Measurements from ENCODE around the gene MYH11.
A peak's percentile ranks its signal among the peaks of the same experiment; 100 is the strongest.
"Not testable (repeated sequence)": the region's sequence is repeated elsewhere in the genome, so short reads cannot be mapped to it uniquely, and the experiment has no call there.

MYH11 gene

DNA sequence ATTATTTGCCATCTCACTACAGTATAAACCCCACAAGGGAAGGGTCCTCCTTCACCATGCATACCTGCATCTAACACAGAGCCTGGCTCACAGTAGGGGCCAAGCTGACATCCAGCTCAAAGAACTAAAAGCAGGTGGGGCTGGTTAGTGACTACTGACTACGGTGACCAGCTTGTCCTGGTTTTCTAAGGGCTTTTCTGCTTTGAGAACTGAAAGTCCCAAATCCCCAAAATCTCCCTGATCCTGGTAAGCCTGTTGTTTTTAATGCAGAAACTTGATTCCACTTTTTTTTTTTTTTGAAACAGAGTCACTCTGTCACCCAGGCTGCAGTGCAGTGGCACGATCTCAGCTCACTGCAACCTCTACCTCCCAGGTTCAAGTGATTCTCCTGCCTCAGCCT, 117.4 kb downstream of the MYH11 start:
- Histone ChIP-seq H4K20me1 (no peaks in the 10 kb centered on the region), H3K9me3 (peaks cover 6% of the 10 kb centered on the region; the same call in 1 of the 2 replicates), H3K4me1 (peaks cover 59% of the 10 kb centered on the region), H3K9ac (no peak overlapping the region), H3K27ac (peak overlapping the region; percentile 63), H3K36me3 (peaks cover 17% of the 10 kb centered on the region), H3K4me3 (no peak overlapping the region), H3K27me3 (no peaks in the 10 kb centered on the region), H3K4me2 (peak overlapping the region; percentile 49)
- no peak for TF ChIP-seq Cebpa-rat (IDR thresholded peaks at IDR 0.05)

GRCh38 chr16:15737140-15737644, 119.6 kb downstream of the MYH11 start:
- no peak for TF ChIP-seq Cebpa-rat (IDR thresholded peaks at IDR 0.05)
- Histone ChIP-seq H3K4me1 (peaks cover 51% of the 10 kb centered on the region), H3K4me2 (peak overlapping the region; percentile 79), H3K27ac (no peak overlapping the region), H3K9ac (no peak overlapping the region), H3K9me3 (peaks cover 6% of the 10 kb centered on the region; the same call in 1 of the 2 replicates), H3K36me3 (peaks cover 28% of the 10 kb centered on the region), H3K4me3 (peak overlapping the region; percentile 12; the same call in 1 of the 2 replicates), H4K20me1 (no peaks in the 10 kb centered on the region), H3K27me3 (no peaks in the 10 kb centered on the region)

DNA sequence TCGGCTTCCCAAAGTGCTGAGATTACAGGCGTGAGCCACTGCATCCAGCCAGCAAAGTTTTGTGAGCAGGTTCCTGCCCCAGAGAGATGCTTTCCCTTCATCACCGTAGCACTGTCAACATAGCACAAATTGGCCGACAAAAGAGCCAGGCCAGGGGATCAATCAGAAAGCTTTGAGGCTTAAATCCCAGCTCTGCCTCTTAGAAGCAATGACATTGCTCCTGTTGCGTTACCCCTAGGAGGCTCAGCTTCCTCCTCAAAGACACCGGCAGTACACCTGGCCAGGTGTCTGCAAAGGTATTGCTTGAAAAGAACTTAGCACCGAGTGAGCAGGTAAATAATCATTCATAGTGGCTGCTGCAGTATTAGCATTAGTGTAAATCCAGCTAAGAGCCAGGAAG, 120.3 kb downstream of the MYH11 start:
- Histone ChIP-seq H3K27ac (no peak overlapping the region), H3K36me3 (peaks cover 28% of the 10 kb centered on the region), H3K9me3 (peaks cover 6% of the 10 kb centered on the region; the same call in 1 of the 2 replicates), H3K4me3 (no peak overlapping the region), H4K20me1 (no peaks in the 10 kb centered on the region), H3K27me3 (no peaks in the 10 kb centered on the region), H3K4me2 (no peak overlapping the region), H3K4me1 (peaks cover 44% of the 10 kb centered on the region), H3K9ac (no peak overlapping the region)
- TF ChIP-seq Cebpa-rat (IDR thresholded peaks at IDR 0.05), result no peak

DNA sequence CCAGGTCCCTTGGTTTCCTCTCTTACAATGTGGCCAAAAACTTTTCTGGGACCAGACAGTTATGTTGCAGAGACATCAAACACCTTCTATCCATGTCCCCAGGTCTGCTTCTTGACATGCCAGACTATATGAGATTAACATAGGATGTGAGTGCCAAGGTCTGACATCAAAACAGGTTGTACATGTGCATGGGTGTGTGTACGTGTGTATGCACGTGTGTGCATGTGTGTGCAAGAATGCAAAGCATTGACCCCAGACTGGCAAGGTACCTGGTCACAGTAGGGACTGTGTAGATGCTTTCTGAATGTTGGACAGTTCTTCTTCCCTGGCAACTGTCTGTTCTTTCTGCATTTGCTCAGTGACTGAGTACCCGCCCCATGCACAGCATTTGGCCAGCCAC, 121.2 kb downstream of the MYH11 start:
- peaks cover 35% of the 10 kb centered on the region for H3K4me1 ChIP-seq
- H3K9ac ChIP-seq, result no peak overlapping the region
- H3K4me3 ChIP-seq, result no peak overlapping the region
- H3K27ac ChIP-seq, result no peak overlapping the region
- no peak overlapping the region for H3K4me2 ChIP-seq
- no peaks in the 10 kb centered on the region for H3K27me3 ChIP-seq
- no peak for TF ChIP-seq Cebpa-rat (IDR thresholded peaks at IDR 0.05)
- peaks cover under 1% of the 10 kb centered on the region; the same call in 1 of the 2 replicates for H3K9me3 ChIP-seq
- no peaks in the 10 kb centered on the region for H4K20me1 ChIP-seq
- peaks cover 20% of the 10 kb centered on the region for H3K36me3 ChIP-seq

DNA sequence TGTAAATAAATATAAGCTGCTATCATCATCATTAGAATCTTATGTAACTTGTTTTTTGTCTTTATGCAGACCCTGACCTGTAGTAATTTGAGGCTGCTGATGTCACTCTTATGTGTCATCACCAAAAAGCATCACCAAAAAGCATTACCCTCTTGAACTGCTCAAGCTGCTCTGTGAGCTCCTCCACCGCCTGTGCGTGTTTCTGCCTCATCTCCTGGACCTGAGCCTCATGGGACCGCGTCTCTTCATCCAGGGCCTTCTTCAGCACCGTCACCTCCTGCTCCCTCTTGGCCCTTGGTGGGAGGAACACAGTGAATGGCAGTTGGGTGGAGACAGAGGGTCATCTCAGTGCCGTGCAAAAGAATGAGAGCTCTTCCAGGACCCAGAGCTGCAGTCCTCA, 124.4 kb downstream of the MYH11 start:
- no peak for TF ChIP-seq Cebpa-rat (IDR thresholded peaks at IDR 0.05)
- Histone ChIP-seq H3K27ac (no peak overlapping the region), H3K4me3 (no peak overlapping the region), H3K27me3 (no peaks in the 10 kb centered on the region), H3K4me2 (no peak overlapping the region), H3K9me3 (no peaks in the 10 kb centered on the region), H3K4me1 (peaks cover 8% of the 10 kb centered on the region), H4K20me1 (no peaks in the 10 kb centered on the region), H3K9ac (no peak overlapping the region), H3K36me3 (peaks cover 31% of the 10 kb centered on the region)

GRCh38 chr16:15729152-15729551, 127.7 kb downstream of the MYH11 start:
- H3K27me3 ChIP-seq, result no peaks in the 10 kb centered on the region
- no peaks in the 10 kb centered on the region for H3K9me3 ChIP-seq
- no peak overlapping the region for H3K4me2 ChIP-seq
- no peak overlapping the region for H3K27ac ChIP-seq
- H3K4me3 ChIP-seq, result no peak overlapping the region
- H4K20me1 ChIP-seq, result no peaks in the 10 kb centered on the region
- H3K36me3 ChIP-seq, result peaks cover 54% of the 10 kb centered on the region
- H3K9ac ChIP-seq, result no peak overlapping the region
- TF ChIP-seq Cebpa-rat (IDR thresholded peaks at IDR 0.05), result no peak
- no peaks in the 10 kb centered on the region for H3K4me1 ChIP-seq

DNA sequence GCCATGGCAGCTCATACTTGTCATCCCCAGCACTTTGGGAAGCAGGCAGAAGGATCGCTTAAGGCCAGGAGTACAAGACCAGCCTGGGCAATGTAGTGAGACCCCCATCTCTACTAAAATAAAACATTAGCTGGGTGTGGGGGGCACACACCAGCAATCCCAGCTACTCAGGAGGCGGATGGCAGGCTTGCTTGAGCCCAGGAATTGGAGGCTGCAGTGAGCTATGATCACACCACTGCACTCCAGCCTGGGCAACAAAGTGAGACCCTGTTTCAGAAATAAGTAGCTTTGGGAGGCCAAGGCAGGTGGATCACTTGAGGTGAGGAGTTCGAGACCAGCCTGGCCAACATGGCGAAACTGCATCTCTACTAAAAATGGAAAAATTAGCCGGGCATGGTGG, 129.1 kb downstream of the MYH11 start:
- H4K20me1 ChIP-seq, H3K27me3 ChIP-seq, H3K27ac ChIP-seq, H3K4me2 ChIP-seq, H3K4me3 ChIP-seq, H3K9me3 ChIP-seq, H3K9ac ChIP-seq, H3K4me1 ChIP-seq: not testable (repeated sequence)
- H3K36me3 ChIP-seq, result peaks cover 52% of the 10 kb centered on the region

DNA sequence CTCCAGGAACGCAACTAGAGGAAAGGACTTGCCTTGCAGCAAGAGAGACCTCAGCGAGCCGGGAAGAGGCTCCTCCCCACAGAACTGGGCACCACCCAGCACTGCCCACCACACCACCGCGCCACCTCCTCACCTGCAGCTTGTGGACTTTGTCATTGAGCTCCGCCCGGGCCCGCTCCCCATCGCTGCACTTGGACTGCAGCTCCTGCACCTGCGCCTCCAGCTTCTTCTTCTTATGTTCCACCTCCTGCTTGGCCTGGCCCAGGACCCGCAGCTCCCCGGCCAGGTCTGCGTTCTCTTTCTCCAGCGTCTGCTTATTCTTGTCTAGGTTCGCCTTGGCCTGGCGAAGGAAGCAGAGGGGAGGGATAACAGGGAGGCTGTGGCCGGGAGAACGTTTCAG, 130.1 kb downstream of the MYH11 start:
- Histone ChIP-seq H3K4me2 (no peak overlapping the region), H3K4me3 (no peak overlapping the region), H4K20me1 (no peaks in the 10 kb centered on the region), H3K9me3 (no peaks in the 10 kb centered on the region), H3K27me3 (no peaks in the 10 kb centered on the region), H3K4me1 (no peaks in the 10 kb centered on the region), H3K9ac (no peak overlapping the region), H3K27ac (no peak overlapping the region), H3K36me3 (peaks cover 55% of the 10 kb centered on the region)
- TF ChIP-seq Cebpa-rat (IDR thresholded peaks at IDR 0.05), result no peak

GRCh38 chr16:15725641-15726240, 131.1 kb downstream of the MYH11 start:
- Histone ChIP-seq H4K20me1 (no peaks in the 10 kb centered on the region), H3K4me2 (no peak overlapping the region), H3K4me3 (no peak overlapping the region), H3K27ac (no peak overlapping the region), H3K4me1 (no peaks in the 10 kb centered on the region), H3K27me3 (no peaks in the 10 kb centered on the region), H3K36me3 (peaks cover 65% of the 10 kb centered on the region), H3K9me3 (no peaks in the 10 kb centered on the region), H3K9ac (no peak overlapping the region)
- no peak for TF ChIP-seq Cebpa-rat (IDR thresholded peaks at IDR 0.05)

- Histone ChIP-seq H3K9me3 (no peaks in the 10 kb centered on the region), H3K27ac (no peak overlapping the region), H4K20me1 (peaks cover 8% of the 10 kb centered on the region; the same call in 1 of the 2 replicates), H3K4me2 (no peak overlapping the region), H3K4me3 (no peak overlapping the region), H3K36me3 (peaks cover 66% of the 10 kb centered on the region), H3K9ac (no peak overlapping the region), H3K27me3 (no peaks in the 10 kb centered on the region), H3K4me1 (peaks cover 13% of the 10 kb centered on the region)
- no peak for TF ChIP-seq Cebpa-rat (IDR thresholded peaks at IDR 0.05)
Observed at GRCh38 chr16:15723808-15724207, 133.0 kb downstream of the MYH11 start.

Data from BLaER1 (cell line).